ENCODE measurements around the gene SPDYE6.
"Not testable (repeated sequence)": the region's sequence is repeated elsewhere in the genome, so short reads cannot be mapped to it uniquely, and the experiment has no call there.

SPDYE6 gene

GRCh38 chr7:102313997-102314780 is 42.1 kb downstream of the SPDYE6 start:
- DNase-seq = no peak

DNA sequence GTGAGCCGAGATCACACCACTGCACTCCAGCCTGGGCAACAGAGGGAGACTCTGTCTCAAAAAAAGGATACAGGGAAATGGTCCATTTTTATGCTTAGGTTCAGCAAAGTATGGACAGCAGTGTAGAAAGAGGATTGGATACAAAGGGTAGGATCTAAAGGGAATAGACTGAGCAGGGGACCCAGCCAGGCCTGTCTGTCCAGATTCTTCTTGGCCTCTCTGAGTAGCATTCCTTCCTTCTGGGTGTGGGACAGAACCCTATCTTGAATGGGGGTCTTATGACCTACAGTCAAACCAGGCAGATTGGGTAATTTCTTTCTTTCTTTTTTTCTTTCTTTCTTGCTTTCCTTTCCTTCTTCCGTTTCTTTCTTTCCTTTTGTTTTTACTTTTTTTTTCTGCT is 43.9 kb downstream of the SPDYE6 start:
- no peak for DNase-seq

GRCh38 chr7:102310414-102310815 is 45.8 kb downstream of the SPDYE6 start:
- DNase-seq = no peak

DNA sequence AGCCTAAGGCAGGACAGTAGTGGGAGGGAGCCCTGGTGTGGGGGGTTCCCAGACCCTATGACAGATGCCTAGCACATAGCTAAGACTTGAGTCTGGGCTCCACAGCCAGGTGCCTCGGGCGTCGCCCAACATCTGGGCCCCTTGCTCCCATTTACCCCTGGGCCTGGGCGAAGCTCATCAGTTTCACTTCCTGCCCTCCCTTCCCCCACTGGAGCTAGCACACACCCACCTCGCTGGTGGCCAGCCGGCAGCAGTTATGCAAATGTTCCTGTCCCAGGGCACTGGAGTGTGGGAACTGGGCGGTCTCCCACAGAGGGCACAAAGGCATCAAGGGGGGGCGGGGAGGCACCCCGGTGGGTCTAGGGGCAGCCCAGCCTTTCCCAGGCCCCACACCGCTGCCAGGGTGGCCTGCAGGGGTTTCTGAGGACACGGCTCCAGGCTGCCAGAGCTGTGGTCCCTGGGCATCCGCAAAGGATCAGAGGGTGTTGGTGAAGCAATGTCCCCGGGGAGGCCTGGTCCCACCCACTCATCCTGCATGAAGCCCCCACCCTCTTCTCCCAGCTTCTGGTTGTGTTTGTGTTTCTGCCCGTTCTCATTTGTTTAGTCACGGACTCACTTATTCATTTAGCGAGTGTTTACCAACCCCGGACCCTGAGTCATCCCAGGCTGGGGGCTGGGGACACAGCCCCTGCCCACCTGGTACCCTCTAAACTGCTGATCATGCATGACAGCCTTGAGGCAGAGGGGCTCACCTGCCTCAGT is 49.1 kb downstream of the SPDYE6 start:
- no peak for DNase-seq

- no peak for DNase-seq
These were observed 50.6 kb downstream of the SPDYE6 start for GRCh38 chr7:102305414-102306268.

DNA sequence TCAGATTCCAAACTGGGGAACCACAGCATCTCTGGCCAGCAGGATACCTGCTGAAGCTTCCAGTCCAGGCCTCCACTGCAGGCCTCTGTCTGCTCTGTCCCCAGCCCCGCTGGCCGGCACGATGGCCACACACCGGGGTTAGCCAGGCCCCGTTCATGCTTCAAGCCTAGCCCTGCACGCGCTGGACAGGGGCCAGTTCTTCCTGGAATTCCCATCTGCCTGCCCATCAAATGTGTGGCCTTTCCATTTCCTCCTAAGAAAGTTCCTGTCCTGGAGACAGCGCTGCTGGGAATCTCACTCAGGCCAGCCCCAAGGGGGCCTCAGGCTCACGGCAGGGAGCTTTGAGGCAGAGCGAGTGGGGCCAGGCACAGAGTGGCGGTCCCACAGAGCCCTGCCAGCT is 51.6 kb downstream of the SPDYE6 start:
- DNase-seq = no peak

DNA sequence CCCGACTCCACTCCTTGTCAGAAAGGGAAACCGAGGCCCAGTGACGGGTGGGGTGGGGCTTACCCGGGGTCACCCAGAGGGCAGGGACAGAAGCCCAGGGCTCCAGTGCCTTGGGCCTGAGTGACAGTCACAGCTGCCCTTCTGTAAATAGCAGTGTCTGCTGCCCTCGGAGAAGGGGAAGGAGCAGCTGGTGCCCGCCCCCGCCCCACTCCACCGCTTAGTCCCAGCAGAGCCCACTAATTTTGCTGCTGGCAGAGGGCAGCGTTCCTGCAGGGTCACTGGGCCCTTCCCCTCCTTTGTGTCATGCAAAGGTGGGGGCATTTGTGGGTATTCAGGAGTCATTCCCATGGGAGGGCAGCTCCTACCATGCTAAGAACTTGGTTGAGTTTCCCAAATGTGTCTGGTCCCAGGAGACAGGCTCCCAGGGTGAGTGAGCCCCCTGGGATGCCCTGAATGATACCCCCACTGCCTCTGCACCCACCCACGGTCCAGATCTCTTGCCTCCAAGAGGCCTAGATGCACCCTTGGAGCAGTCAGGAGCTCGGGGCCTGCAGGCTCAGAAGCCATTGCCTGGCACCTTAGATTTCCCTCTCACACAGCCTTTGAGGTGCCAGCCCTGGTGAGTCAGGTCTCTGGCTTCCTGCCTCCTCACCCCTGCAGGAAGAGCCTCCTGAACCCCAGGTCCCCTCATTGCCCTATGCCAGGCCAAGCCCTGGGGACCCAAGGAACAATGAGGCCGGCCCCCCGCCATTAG is 52.4 kb downstream of the SPDYE6 start:
- no peak for DNase-seq

DNA sequence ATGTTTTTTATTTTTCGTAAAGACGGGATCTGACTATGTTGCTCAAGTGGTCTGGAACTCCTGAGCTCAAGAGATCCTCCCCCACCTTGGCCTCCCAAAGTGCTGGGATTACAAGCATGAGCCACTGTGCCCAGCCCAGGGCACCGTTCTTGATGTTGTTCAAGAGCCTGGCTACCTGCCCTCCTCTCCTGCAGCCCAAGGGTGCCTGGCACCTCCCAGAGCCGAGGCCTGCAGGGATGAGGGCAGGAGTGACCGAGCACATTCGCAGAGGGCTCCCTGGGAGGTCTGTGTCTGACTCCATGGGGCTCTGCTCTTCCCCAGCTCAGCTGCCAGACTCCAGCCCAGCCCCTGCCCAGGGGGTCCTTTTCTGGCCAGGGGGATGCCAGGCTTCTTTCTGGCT is 54.2 kb downstream of the SPDYE6 start:
- DNase-seq = no peak

DNA sequence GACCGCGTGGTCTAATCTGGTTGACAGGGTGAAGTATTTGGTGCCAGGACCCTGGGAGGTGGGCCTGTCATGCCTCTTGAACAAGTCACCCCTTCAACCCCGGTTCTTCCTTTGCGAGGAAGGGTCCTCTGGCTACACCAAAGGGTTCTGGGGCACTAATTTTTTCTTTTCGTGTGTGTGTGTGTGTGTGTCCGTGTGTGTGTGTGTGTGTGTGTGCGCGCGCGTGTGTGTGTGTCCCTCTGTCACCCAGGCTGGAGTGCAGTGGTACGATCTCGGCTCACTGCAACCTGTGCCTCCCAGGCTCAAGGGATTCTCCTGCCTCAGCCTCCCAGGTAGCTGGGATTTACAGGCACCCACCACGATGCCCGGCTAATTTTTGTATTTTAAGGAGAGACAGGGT is 54.9 kb downstream of the SPDYE6 start:
- not testable (repeated sequence) for DNase-seq

GRCh38 chr7:102300643-102301221 is 55.5 kb downstream of the SPDYE6 start:
- no peak for DNase-seq

DNA sequence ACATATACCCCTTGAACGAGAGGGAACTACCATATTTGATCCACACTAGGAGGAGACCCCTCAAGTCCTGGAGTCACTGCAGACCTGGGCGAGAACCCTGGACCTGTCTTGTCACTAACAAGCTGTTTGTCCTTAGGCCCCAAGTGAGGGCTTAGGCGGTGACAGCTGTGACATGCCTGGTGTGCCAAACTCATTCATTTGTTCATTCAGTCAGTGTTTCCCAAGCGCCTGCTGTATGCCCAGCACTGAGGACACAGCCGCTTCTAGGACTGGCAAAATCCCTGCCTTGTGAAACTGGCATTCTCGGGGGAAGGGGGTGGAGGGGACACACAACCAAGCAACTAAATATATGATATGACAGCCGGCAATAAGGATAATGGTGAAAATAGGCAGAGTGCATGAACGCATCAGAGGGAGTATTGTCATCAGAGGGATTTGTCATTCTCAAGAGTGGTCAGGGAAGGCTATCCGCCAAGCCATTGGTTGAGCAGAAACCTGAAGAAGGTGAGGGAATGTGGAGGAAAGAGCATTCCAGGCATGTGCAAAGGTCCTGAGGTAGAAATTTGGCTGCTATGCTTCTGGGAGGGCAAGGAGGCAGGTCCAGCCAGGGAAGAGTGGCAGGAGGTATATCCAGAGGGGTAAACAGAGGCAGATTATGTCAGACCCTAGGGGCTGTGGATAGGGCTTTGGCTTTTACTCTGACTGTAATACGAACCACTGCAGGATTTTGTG is 58.6 kb downstream of the SPDYE6 start:
- no peak for DNase-seq

GRCh38 chr7:102296514-102296913 is 59.7 kb downstream of the SPDYE6 start:
- DNase-seq = no peak

DNA sequence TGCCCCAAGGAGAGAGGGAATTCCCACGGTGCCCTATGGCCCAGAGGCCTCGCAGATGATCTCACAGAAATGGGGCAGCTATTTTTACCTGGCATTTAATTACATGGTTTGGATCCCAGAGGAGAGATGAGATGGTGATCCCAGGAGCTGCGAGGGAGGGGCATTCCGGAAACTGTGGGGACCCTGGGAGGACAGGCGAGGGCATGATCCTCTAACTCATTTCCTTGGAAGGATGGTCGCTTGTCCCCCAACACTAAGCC is 60.1 kb downstream of the SPDYE6 start:
- DNase-seq = no peak

Measured in NCI-H1417 treated with DMSO at 0.1 percent for 48 hours (cell line).